BE2C (cell line): ENCODE results near the gene FTH1.

Source experiments
- DNase-seq: peaks from one replicate; pipeline ENCODE4 v3.0.0-alpha.2; 2020
- H3K27me3 ChIP-seq: fragments of 250-450 bp; sonication (Bioruptor Pico); 2 replicates; pipeline ENCODE4 v1.5.1; 2020; ENCODE audit warnings: mild to moderate bottlenecking
- H3K36me3 ChIP-seq: fragments of 250-450 bp; sonication (Bioruptor Pico); 2 replicates; pipeline ENCODE4 v1.5.1; 2020; ENCODE audit warnings: mild to moderate bottlenecking
- H3K4me1 ChIP-seq: fragments of 250-450 bp; sonication (Bioruptor Pico); 2 replicates; pipeline ENCODE4 v1.5.1; 2020
- H3K4me3 ChIP-seq: 2 replicates; pipeline ENCODE4 v1.5.1; 2011; ENCODE audit warnings: low read depth, low read length
- H3K9me3 ChIP-seq: fragments of 250-450 bp; sonication (Bioruptor Pico); 2 replicates; pipeline ENCODE4 v1.5.1; 2020
- TF ChIP-seq, protein P1 (sequence below): IDR thresholded peaks from 2 replicates; pipeline ENCODE4 v1.5.1; 2012; ENCODE audit warnings: mild to moderate bottlenecking, low read depth, low read length

Gene FTH1

DNA sequence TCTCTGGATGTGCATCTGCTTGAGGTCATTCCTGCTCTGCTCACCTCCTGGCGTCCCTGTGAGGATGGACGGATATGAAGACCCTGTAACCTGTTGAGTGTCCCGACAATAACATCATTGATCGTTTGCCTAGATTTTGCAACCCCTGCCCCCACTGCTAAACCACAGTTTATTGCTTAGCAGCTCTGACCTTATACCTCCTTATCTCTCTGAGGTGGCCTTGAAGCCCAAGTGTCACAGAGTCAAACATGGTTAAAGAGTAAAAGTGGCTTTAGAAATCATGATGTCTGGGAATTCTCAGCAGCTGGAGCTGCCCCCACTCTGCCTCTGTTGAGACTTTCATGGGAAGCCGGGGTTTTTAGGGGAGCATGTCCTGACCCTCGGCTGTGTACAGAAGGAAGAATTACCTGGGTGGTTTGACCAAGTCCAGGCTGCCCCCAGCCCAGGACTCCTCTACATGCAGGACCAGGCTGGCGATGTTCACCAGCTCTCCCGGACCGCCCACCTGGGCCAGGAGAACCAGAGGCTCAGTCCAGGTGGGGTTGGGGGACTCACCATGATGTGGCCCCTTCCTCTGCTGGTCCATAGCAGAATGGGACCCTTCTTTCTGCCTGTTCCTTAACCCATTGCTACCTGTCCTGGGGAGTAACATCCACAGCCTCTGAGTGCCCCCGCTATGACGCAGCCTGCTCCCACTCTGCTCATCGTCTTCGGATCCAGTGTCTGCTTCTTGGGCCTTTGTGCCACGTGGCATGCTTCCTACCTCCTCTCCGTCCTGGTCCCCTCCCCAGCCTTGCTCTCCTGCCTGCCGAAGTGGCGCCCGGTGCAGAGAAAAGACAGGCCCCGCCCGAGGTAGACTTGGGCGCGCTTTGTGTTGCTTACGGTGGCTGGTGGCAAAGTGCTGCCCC, 33.4 kb upstream of the FTH1 start:
- TF ChIP-seq, protein P1, sequence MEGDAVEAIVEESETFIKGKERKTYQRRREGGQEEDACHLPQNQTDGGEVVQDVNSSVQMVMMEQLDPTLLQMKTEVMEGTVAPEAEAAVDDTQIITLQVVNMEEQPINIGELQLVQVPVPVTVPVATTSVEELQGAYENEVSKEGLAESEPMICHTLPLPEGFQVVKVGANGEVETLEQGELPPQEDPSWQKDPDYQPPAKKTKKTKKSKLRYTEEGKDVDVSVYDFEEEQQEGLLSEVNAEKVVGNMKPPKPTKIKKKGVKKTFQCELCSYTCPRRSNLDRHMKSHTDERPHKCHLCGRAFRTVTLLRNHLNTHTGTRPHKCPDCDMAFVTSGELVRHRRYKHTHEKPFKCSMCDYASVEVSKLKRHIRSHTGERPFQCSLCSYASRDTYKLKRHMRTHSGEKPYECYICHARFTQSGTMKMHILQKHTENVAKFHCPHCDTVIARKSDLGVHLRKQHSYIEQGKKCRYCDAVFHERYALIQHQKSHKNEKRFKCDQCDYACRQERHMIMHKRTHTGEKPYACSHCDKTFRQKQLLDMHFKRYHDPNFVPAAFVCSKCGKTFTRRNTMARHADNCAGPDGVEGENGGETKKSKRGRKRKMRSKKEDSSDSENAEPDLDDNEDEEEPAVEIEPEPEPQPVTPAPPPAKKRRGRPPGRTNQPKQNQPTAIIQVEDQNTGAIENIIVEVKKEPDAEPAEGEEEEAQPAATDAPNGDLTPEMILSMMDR = no peak
- H3K4me1 ChIP-seq = no peaks in the 10 kb centered on the region

GRCh38 chr11:61999141-61999975, 31.9 kb upstream of the FTH1 start:
- TF ChIP-seq, protein P1 = no peak
- DNase-seq = no peak
- Histone ChIP-seq H3K27me3 (no peaks in the 10 kb centered on the region), H3K4me3 (no peak overlapping the region), H3K4me1 (no peaks in the 10 kb centered on the region), H3K36me3 (no peaks in the 10 kb centered on the region), H3K9me3 (no peaks in the 10 kb centered on the region)

More for the DNA sequence above, 33.4 kb upstream of the FTH1 start:
- Histone ChIP-seq H3K9me3 (no peaks in the 10 kb centered on the region), H3K4me3 (no peak overlapping the region), H3K27me3 (no peaks in the 10 kb centered on the region), H3K36me3 (no peaks in the 10 kb centered on the region)
- DNase-seq = no peak

DNA sequence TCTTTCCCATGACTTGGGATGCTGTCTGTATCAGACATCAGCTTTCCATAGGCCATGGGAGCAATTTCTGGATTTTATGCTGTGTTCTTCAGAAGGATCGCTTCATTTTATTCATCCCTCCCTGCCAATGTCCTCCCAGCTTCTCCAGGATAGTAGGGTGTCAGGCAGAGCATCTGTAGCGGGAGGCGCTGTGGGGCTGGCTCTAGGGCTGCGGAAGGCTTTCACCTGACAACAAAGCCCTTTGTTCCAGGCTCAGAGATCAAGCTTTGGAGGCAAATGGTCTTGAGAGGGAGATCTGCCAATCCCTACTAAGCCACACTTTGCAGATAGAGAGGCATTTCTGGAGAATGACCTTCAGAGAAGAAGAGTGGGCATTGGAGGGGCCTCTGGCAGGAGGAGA, 29.5 kb upstream of the FTH1 start:
- Histone ChIP-seq H3K27me3 (no peaks in the 10 kb centered on the region), H3K4me1 (no peaks in the 10 kb centered on the region), H3K4me3 (no peak overlapping the region), H3K9me3 (no peaks in the 10 kb centered on the region), H3K36me3 (no peaks in the 10 kb centered on the region)
- TF ChIP-seq, protein P1 = no peak
- DNase-seq = no peak

GRCh38 chr11:61994981-61995380, 27.5 kb upstream of the FTH1 start:
- Histone ChIP-seq H3K36me3 (no peaks in the 10 kb centered on the region), H3K4me3 (no peak overlapping the region), H3K9me3 (no peaks in the 10 kb centered on the region), H3K4me1 (no peaks in the 10 kb centered on the region), H3K27me3 (no peaks in the 10 kb centered on the region)
- TF ChIP-seq, protein P1 = no peak
- DNase-seq = no peak

GRCh38 chr11:61985869-61986268, 18.4 kb upstream of the FTH1 start:
- no peaks in the 10 kb centered on the region for H3K27me3 ChIP-seq
- no peak overlapping the region for H3K4me3 ChIP-seq
- H3K4me1 ChIP-seq = no peaks in the 10 kb centered on the region
- no peak for DNase-seq
- H3K36me3 ChIP-seq = no peaks in the 10 kb centered on the region
- TF ChIP-seq, protein P1 = no peak
- H3K9me3 ChIP-seq = no peaks in the 10 kb centered on the region
